Embryonic facial prominence (tissue), 1 donor: ENCODE results near the gene TRIM37.

ENCODE experiments used
- DNase-seq: peaks from one replicate; pipeline ENCODE4 v3.0.0-alpha.2; 2016; ENCODE audit errors: extremely low spot score

TRIM37 gene

GRCh38 chr17:58944166-58944565 lies 162.5 kb downstream of the TRIM37 start:
- DNase-seq: no peak

GRCh38 chr17:58936295-58936694 lies 170.4 kb downstream of the TRIM37 start:
- DNase-seq: no peak

GRCh38 chr17:58932956-58933355 lies 173.7 kb downstream of the TRIM37 start:
- no peak for DNase-seq
